Occipital lobe (tissue), 2 donors: ENCODE data around the gene UQCC5. TPM values are rescaled to one million over a fixed set of nuclear protein-coding genes. Genes with fewer than 3 reads are reported as not detected.

ENCODE experiments used
- DNase-seq: peaks from one replicate; lab custom pipeline; 2025; lab: John Stamatoyannopoulos, UW
- total RNA-seq: library from RNA; depleted of rRNA; stranded (reverse); fragments of >200 nt; gene quantifications from one replicate; pipeline ENCODE4 v1.2.3, GENCODE V29; 2014

UQCC5 gene
- total RNA-seq, 1 donor from 2014 or later, result 4.1 TPM

GRCh38 chr3:52532838-52533622, 3.4 kb upstream of the UQCC5 start:
- no peak for DNase-seq

DNA sequence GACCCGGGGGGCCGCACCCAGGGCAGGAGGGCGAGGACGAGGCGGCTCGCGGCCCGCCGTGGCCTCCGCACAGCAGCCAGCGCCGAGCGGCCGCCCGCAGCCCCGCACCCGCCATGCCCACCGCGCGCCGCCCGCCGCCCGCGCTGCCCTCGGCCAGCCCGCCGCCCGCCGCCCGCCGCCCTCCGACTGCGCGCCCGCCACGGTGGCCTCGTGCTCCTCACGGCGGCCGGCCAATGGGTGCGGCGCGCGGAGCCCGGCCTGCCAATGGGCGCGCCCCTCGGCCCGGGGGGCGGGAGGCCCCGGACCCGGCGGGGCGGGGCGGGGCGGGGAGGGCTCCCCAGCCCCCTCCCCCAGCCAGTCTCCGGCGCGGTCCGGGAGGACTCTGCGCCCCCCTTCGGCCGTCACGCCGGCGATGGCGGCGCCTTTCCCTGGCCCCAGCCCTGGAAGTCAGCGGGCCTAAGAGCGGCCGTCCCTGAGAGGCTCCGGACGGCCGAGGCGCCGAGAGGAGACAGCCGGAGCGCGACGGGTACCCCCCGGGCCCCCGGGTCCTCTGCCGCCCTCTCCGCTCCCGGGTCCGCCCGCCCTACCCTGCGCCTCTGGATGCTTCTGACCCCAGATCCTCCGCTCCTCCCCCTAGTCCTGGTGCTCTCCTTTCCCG, 2.7 kb upstream of the UQCC5 start, which contains the start of gene NT5DC2:
NT5DC2 (minus strand) TSS at position 235 of the 658 bp plus-strand sequence; CDS start at position 115, 120 bp downstream.
- DNase-seq, result no peak

DNA sequence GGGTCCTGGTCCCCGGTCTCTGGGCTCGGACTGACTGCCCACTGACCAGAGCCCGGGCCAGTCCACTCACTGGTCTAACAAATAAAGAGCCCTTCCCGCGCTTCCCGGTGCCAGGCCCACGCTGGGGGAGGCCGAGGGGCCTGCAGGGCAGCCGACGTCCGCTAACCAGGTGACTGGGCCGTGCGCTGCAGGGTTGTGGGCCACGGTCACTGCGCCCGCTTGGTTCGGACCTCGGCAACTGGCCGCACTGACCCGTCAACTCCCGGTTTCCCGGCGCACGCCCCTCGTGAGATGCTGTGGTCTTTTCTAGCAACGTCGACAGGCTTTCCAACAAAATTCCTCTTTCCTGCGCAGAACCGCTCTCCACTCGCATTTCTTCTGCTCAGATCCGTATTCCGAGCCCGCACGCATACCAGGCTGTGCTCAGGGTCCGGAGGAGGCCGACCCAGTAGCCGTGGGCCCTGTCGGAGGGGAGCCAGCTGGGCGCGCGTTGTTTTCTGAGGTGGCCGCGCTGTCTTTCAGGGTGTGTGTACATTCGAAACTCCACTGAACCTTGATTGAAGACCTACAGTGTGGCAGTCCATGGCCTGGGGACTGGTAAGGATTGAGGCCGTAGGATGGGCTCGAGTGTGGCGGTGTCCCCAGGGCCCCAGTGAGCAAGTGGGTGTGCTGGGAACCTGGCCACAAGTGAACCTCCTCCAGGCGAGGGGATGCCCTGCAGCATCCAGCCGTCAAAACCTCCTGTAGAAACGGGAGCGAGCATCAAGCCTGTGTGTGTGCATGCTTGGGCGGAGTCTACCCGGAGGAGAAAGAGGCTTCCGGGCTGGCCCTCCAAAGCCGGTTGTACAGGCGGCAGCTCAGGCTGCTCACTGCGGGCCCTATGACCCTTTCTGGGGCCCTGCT, 1.9 kb upstream of the UQCC5 start:
- DNase-seq, result no peak

GRCh38 chr3:52535411-52536111, 844 bp upstream of the UQCC5 start:
- DNase-seq, result no peak

DNA sequence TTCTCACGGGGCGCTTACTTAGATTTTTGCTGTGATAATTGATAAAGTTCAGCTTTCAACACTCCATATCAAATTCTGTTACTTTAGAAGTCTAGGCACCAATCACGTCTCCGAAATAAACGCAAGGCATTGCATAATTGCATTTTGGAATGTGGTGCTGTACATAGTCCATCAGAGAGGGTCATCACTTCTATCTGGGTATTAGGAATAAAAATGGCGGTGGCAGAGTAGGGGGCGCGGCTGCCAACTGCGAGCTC, 365 bp upstream of the UQCC5 start:
- DNase-seq, result no peak

GRCh38 chr3:52537165-52537620, 788 bp downstream of the UQCC5 start:
- no peak for DNase-seq

GRCh38 chr3:52537726-52538421, 1.5 kb downstream of the UQCC5 start:
- DNase-seq, result no peak

- no peak for DNase-seq
Observed at GRCh38 chr3:52539010-52539653, 2.7 kb downstream of the UQCC5 start.

GRCh38 chr3:52541050-52541449, 4.6 kb downstream of the UQCC5 start:
- no peak for DNase-seq

DNA sequence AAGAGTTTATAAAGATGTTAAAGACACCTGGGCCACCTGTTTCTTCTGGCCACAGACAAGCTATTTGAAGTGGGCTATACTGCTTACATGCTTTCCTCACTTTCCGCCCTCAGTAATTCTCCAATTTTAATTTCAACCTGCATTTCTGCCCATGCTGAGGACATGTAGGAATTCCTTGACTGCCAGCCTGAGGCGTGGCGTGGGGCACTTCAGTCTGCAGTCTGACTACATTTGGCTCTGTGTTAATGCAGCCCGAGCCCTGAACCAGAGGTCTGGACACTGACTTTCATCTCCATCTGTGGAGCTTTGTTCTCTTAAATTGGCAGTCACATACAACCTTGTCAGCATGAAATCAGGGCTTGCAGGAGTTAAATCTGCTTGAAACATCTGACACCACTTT, 8.5 kb downstream of the UQCC5 start:
- no peak for DNase-seq

DNA sequence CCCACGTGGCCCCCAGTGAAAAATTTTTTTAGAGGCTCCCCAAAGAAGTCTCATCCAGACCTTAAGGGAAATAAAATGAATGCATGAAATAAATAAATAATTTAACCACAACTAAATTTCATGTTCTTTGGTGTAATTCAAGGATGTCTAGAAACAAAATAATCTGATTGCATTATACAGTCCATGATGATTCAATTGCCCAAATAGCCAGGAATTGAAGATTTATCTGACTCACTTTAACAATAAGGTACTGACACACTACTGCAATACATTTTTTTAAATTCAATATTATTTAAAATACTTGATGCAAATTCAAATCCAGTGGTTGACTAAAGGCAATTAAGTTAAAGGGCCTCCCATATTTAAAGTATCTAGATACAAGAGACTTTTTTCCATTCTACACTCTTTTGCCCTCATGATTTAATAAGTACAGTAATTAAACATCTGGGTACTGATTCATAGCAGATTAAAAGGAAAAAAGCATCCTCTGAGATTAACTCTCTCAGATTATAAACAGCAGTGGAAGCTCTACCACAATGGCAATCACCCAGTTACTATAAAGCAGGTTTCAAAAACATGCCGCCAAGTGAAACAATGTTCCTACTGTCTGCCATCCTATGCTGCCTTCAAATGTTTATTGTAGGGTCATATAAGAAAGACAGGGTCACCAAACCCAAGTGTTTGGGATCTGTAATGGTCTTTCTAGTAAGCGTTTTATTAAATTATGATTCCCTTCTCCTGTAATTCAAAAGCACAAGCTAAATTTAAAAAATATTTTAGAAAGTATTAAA, 9.9 kb downstream of the UQCC5 start:
- no peak for DNase-seq

DNA sequence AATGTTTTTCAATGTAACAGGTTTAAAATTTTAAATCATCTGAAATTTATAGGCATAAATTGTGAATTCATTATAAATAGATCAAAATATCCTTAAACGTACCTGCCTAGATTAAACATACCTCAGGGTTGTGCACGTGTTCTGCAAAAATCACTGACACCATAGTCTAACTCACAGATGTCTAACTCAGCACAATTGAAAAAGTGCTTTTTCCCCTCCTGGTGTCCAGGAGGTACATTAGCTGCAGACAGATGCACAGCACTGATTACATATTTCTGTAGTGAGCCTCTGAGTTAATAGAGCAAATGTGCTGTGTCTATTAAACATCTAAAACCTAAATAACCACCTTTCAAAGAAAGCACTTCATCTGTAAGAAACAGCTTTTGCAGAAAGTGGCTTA, 10.7 kb downstream of the UQCC5 start:
- no peak for DNase-seq

DNA sequence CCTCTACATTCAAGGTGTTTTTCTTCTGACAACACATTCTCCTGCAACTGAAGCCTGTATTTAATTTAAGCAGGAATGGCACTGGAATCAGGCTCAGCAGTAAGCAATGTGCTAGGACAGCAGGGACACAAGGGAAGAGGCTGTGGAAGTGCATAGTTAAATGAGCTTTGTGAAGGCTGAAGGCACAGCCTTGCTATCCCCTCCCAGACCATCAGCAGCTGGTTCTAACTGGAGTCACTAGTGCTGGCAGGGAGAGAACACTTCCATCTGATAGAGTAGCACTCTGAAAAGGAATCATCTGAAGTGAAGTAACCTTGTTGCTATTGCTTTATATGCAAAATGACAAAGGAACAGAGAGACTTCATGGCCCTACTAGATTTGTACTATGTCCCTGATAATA, 14.7 kb downstream of the UQCC5 start:
- no peak for DNase-seq

GRCh38 chr3:52552089-52552488, 15.7 kb downstream of the UQCC5 start:
- no peak for DNase-seq

DNA sequence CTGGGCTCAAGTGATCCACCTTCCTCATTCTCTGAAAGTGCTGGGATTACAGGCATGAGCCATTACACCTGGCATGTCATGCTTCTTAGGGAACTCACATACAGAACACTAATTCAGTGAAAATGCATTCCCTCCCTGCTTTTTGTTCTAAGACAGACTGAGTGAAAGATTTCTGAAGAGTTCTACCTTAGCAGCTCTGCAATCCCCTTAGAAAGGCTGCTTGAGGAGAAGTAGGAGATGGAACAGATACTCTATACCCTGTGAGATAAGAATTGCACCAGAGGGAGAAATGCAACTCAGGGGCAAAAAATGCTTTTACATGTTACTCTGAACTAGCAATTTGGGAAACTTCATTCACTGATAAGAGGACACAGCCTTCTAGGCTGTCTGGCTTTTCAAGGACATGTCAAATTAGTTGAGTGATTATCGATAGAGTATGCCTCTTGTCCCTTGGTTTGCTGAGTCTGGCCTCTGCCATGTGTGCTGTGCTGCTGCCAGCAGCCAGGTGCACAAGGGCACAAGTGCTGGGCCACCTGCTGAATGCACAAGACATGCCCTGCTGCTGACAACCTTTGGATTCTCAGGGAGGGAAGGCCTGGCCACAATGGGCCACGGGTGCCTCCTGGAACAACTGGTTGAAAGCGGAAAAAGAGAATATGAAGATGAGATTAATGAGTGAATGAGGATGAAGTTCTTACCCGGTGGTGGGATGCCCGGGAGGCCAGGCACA, 17.8 kb downstream of the UQCC5 start:
- no peak for DNase-seq

GRCh38 chr3:52555056-52555455, 18.7 kb downstream of the UQCC5 start:
- DNase-seq, result no peak

- no peak for DNase-seq
Observed at GRCh38 chr3:52557011-52557960, 20.9 kb downstream of the UQCC5 start.

DNA sequence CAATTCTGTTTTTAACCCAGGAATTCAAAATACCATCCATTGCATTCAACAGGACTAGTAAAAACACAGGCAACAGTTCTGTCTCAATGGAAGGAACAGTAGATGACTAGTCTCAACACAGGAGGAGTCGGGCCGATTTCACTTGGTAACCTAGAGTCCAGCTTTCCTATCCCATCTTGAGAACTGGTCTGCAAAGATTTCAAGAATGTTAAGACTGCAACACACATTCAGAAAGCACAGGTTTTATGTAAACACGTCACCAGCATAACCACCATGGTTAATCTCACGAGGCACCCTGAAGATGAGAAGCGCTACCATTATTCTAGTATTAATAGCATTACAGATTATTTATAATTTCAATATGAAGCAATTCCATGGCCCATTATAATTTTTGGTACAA, 22.0 kb downstream of the UQCC5 start:
- DNase-seq, result no peak
